NCI-H748 (cell line): ENCODE results near the gene RAB36.
"Not testable (repeated sequence)": the region's sequence is repeated elsewhere in the genome, so short reads cannot be mapped to it uniquely, and the experiment has no call there.

Experiments used
- DNase-seq: peaks from one replicate; lab custom pipeline; 2025; ENCODE audit not compliant: unreplicated experiment; lab: John Stamatoyannopoulos, UW

RAB36 gene

DNA sequence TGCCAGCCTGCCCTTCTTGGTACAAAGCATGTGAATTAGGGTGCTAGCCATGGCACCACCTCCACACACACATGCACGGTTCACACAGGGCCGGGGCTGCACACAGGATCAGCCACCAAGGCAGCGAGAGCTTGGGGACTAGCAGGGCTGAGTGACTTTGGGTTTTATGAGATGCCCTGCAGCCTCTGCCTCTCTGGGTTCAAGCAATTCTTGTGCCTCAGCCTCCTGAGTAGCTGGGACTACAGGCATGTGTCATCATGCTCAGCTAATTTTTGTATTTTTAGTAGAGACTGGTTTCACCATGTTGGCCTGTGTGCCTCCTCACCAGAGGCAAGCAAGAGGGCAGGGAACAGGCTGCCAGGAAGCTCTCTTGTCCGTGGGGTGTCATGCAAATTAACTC is 8.3 kb upstream of the RAB36 start:
- DNase-seq = not testable (repeated sequence)

- no peak for DNase-seq
Measured at GRCh38 chr22:23137468-23137867, 7.8 kb upstream of the RAB36 start.

DNA sequence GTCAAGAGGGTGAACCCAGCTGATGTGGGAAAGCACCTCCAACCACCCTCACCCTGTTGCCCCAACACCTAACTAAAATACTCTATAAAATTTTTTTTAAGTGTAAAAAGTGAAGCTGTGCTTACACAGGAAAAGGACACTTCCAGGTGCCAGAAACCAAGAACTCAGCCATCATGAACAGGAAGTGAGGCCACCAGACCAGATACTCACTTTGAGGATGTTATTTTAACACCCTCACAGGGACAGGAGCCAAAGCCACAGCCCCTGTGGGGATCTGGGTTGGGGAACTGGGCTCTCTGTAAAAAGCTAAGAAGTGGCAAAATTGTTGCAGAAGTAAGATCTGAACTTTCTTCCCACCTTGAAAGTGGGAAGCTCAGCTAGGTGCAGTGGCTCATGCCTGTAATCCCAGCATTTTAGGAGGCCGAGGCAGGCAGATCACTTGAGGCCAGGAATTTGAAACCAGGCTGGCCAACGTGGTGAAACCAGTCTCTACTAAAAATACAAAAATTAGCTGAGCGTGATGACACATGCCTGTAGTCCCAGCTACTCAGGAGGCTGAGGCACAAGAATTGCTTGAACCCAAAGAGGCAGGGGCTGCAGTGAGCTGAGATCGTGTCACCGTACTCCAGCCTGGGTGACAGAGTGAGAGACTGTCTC is 7.2 kb upstream of the RAB36 start:
- no peak for DNase-seq

GRCh38 chr22:23138584-23139435 is 6.5 kb upstream of the RAB36 start:
- no peak for DNase-seq

DNA sequence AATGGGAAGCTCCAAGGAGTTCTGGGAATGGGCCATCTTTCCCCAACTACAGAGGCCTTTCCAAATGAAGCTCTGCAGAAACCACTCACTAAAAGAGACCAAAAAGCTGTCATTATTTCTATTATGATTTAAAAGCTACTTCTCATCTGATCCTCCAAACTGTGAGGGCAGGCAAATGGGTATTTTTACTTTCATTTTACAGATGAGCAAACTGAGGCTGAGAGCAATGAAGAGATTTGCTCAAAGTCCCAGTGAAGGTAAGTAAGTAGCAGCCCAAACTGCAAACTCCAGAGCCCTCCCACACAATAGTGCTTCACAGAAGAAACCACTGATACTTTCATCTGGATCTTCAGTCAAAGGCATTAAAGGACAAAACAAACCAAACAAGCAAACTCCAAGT is 4.9 kb upstream of the RAB36 start:
- no peak for DNase-seq

DNA sequence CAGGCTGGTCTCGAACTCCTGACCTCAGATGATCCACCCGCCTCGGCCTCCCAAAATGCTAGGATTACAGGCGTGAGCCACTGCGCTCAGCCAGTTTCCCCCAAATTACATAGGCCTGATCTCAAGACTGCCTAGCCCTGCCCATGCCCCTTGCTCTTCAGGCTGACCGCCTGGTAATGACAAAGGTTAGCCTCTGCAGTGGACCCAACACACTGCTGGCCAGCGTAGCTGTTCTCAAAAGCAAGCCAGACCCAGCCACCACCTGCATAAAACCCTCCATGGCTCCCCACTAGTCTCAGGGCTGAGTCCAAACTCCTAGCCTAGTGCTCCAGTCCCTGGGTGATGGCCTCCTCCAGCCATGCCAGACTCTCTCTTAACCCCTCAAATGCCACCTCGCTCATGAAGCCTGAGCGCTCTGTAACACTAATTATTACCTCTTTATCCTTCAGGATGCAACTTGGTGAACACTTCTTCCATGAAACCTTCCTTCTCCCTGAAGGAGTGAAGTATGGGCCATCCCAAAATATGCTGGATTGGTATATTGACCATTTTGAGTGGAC is 2.7 kb upstream of the RAB36 start:
- DNase-seq = no peak

DNA sequence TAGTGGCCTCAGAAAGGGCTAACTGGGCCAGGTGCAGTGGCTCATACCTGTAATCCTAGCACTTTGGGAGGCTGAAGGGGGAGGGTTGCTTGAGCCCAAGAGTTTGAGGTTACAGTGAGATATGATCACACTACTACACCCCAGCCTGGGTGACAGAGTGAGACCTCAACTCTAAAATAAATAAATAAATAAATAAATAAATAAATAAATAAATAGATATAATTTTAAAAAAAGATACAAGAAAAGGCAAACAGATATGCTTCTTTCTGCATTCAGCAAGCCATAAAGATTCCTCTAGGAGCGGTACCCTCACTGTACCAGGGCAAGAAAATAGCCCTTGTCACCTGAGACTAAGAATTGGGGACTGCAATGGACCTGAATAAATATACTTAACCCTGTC is 2.2 kb upstream of the RAB36 start:
- DNase-seq = no peak

- no peak for DNase-seq
Measured at GRCh38 chr22:23144432-23144831, 845 bp upstream of the RAB36 start.

GRCh38 chr22:23145878-23146470 is 697 bp downstream of the RAB36 start:
- DNase-seq = peak; percentile 21

- DNase-seq = no peak
Measured at GRCh38 chr22:23146478-23147205, 1.4 kb downstream of the RAB36 start.

DNA sequence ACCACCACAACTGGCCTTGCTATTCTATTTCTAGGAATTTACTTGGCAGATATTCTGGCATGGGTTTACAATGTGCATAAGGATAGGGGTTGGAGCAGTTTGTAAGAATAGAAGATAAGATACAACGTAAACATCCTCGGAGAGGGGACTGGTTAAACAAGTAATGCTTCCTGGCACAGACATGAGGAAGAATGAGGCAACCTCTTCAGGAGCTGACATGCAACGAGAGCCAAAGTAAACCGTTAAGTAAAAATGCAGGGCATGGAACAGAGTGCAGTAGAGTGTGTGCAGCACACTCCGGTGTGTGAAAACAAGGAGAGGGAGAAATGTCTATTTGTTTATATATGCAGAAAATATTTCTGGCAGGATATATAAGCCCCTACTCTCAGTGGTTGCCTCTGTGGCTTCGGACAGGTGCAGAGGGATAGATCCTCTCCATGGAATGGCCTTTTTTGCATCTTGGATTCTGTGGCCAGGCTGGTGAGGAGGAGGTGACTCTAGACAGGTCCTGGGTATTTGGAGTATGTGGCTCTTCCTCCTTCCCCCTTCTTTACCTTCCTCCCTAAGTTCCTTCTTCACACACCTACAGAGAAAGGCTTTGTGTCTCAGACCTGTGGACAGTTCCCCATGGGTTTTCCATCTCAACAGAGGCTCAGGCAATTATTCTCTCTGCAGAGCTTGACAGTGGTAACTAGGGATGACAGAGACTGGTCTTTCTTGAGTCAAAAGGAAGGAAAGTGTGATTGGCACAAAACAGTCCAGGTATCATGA is 2.5 kb downstream of the RAB36 start:
- DNase-seq = no peak

GRCh38 chr22:23149743-23150238 is 4.5 kb downstream of the RAB36 start:
- DNase-seq = no peak

DNA sequence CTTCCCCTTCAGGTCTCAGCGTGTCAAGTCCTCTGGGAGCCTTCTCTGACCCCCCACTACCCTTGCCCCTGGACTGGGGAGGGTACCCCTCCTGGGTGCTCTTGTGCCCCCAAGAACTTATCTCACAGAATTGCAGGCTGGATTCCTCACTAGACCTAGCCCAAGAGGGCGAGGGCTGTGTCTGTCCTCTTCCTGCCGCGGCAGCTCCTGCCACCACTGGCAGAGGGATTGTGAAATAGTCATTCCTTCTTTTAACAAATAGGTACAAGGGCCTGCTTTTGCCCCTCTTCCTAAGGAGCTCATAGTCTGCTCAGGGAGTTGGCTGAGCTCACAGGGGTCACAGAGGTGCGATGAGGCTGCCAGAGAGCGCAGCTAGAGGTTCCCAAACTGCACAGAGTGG is 5.5 kb downstream of the RAB36 start:
- no peak for DNase-seq

DNA sequence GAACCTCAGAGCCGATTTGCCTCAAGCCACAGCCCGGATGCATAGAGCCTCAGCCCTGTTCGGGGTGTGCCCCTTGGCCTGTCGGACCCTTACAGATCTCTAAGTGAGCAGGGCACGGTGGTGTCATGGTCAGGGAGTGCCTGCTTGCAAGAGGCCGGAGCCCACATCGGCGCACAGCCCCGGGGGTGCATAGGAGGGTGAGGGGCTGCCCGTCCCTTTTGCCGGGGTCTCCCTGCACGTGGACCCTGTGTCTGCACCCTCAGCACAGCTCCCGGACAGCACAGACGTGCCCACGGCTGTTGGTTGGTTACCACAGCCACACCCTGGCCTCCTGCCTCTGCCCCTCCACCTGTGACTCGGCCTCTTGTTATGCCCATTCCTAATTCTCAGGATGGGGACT is 6.5 kb downstream of the RAB36 start:
- no peak for DNase-seq

DNA sequence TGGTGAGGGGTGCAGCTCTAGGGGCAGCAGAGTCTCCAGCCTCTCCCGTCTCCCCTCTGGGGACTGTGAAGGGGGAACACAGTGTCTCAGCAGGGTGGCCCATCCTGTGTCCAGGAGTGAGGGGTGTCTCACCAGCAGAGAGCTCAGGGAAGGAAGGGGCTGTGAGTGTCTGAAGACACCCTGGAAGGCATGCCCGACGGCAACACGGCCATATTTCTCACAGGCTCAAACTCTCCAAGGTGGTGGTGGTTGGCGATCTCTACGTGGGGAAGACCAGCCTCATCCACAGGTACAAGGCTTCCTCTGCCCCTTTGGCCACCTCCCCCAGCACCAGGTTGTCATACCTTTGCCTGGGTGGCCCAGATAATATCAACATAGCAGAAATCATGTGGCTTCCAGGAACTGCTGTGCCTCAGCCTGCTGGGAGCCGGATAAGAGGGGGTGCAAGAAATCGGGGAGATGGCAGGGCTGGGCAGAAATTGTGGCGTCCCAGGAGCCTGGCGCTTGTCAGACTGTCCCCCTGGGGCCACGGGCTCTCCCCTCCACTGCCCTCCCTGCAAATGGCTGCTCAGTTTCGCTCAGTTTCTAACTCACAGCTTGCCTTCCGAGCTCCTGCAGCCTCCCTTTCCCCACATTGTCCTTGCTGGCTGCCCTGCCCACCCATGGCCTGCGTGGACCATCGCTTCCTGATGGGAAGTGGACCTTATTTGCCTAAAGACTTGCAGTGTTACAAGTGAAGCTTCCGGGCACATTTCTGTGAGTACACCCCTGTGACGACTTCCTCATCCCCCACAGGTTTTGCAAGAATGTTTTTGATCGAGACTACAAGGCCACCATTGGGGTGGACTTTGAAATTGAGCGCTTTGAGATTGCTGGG is 7.2 kb downstream of the RAB36 start:
- no peak for DNase-seq

GRCh38 chr22:23153994-23154393 is 8.7 kb downstream of the RAB36 start:
- DNase-seq = no peak

- DNase-seq = no peak
Measured at GRCh38 chr22:23154461-23154860, 9.2 kb downstream of the RAB36 start.

- no peak for DNase-seq
Measured at GRCh38 chr22:23155143-23155542, 9.9 kb downstream of the RAB36 start.

- no peak for DNase-seq
Measured at GRCh38 chr22:23155831-23156230, 10.6 kb downstream of the RAB36 start.
